HepG2 (cell line): Measurements from ENCODE around the gene SV2B. TPM values are rescaled to one million over a fixed set of nuclear protein-coding genes. Genes with fewer than 3 reads are reported as not detected.

Source experiments
- ARNT ChIP-seq: fragments of 450-650 bp; IDR thresholded peaks from 2 replicates; pipeline ENCODE4 v1.6.1; 2017
- CSRNP1 ChIP-seq: sonication (generic); formaldehyde crosslinking; IDR thresholded peaks from 2 replicates; pipeline ENCODE4 v1.8.1; 2023; ENCODE audit warnings: mild to moderate bottlenecking, missing genetic modification reagents
- DMTF1 ChIP-seq: sonication (generic); formaldehyde crosslinking; IDR thresholded peaks from 2 replicates; pipeline ENCODE4 v1.4.0; 2020; ENCODE audit warnings: mild to moderate bottlenecking, missing genetic modification reagents
- FOXA1 ChIP-seq, 2 experiments: fragments of 450-650 bp in 1 of 2; sonication (generic) in 1 of 2; formaldehyde crosslinking in 1 of 2; IDR thresholded peaks; 2 replicates each; pipeline versions ENCODE4 v1.4.0 to v1.6.1; 2016 to 2020; ENCODE audit warnings: missing genetic modification reagents in 1 of 2
- HNF4A ChIP-seq: sonication (generic); formaldehyde crosslinking; IDR thresholded peaks from 2 replicates; pipeline ENCODE4 v1.4.0; 2020; ENCODE audit warnings: missing genetic modification reagents
- HNF4G ChIP-seq, 2 experiments: sonication (generic) in 1 of 2; formaldehyde crosslinking in 1 of 2; IDR thresholded peaks; 2 replicates each; pipeline versions ENCODE4 v1.4.0 to v1.6.1; 2011 to 2020; ENCODE audit warnings: borderline replicate concordance in 2 of 2, low read depth in 2 of 2, mild to moderate bottlenecking in 2 of 2, low read length in 1 of 2, missing genetic modification reagents in 1 of 2, moderate library complexity in 1 of 2
- HNRNPH1 ChIP-seq: fragments of 200-400 bp; formaldehyde crosslinking; optimal IDR thresholded peaks from 2 replicates; pipeline ENCODE3; 2017; ENCODE audit warnings: mild to moderate bottlenecking, low read depth, low read length
- KLF11 ChIP-seq: IDR thresholded peaks from 2 replicates; pipeline ENCODE4 v1.6.1; 2016; ENCODE audit warnings: missing compliant biosample characterization
- MAFG ChIP-seq: sonication (generic); formaldehyde crosslinking; IDR thresholded peaks from 2 replicates; pipeline ENCODE4 v1.5.1; 2020; ENCODE audit warnings: mild to moderate bottlenecking, missing genetic modification reagents
- MAFK ChIP-seq, 2 experiments: IDR thresholded peaks in 1 of 2; conservative IDR thresholded peaks in 1 of 2; 2 replicates each; pipeline ENCODE4 v1.6.1; 2011; ENCODE audit warnings: improper control_type of control experiment in 2 of 2, low read length in 2 of 2
- MXD3 ChIP-seq: IDR thresholded peaks from 2 replicates; pipeline ENCODE4 v1.6.1; 2016; ENCODE audit warnings: mild to moderate bottlenecking, missing biosample characterization, missing genetic modification reagents
- NFATC3 ChIP-seq: sonication (generic); formaldehyde crosslinking; IDR thresholded peaks from 2 replicates; pipeline ENCODE4 v1.5.1; 2020; ENCODE audit warnings: mild to moderate bottlenecking, missing genetic modification reagents
- NFYB ChIP-seq: sonication (generic); formaldehyde crosslinking; IDR thresholded peaks from 2 replicates; pipeline ENCODE4 v1.4.0; 2020; ENCODE audit warnings: missing genetic modification reagents
- NR2F6 ChIP-seq, 2 experiments: IDR thresholded peaks; 2 replicates each; pipeline ENCODE4 v1.6.1; 2016; ENCODE audit warnings: antibody characterized with exemption in 1 of 2, mild to moderate bottlenecking in 1 of 2
- SIX1 ChIP-seq: sonication (generic); formaldehyde crosslinking; IDR thresholded peaks from 2 replicates; pipeline ENCODE4 v1.4.0; 2020; ENCODE audit warnings: missing genetic modification reagents, borderline replicate concordance
- SPEN ChIP-seq: sonication (generic); formaldehyde crosslinking; IDR thresholded peaks from 2 replicates; pipeline ENCODE4 v1.5.1; 2020; ENCODE audit warnings: low read depth, mild to moderate bottlenecking, missing genetic modification reagents
- TFAP4 ChIP-seq: sonication (generic); IDR thresholded peaks from 2 replicates; pipeline ENCODE4 v1.6.1; 2016; ENCODE audit warnings: low read depth, borderline replicate concordance
- TOPORS ChIP-seq: sonication (generic); formaldehyde crosslinking; IDR thresholded peaks from 2 replicates; pipeline ENCODE4 v1.8.0; 2023; ENCODE audit warnings: mild to moderate bottlenecking, missing genetic modification reagents
- U2AF1 ChIP-seq: fragments of 200-400 bp; formaldehyde crosslinking; optimal IDR thresholded peaks from 2 replicates; pipeline ENCODE3; 2017; ENCODE audit warnings: mild to moderate bottlenecking, low read depth, low read length
- XRCC5 ChIP-seq: fragments of 200-400 bp; formaldehyde crosslinking; optimal IDR thresholded peaks from 2 replicates; pipeline ENCODE3; 2017; ENCODE audit warnings: mild to moderate bottlenecking, low read length
- ZKSCAN1 ChIP-seq: fragments of 150-350 bp; IDR thresholded peaks from 2 replicates; pipeline ENCODE4 v1.6.1; 2014; ENCODE audit warnings: low read length
- ZMYM4 ChIP-seq: sonication (generic); formaldehyde crosslinking; IDR thresholded peaks from 2 replicates; pipeline ENCODE4 v1.8.1; 2023; ENCODE audit warnings: mild to moderate bottlenecking, missing genetic modification reagents
- ZNF101 ChIP-seq: sonication (generic); formaldehyde crosslinking; IDR thresholded peaks from 2 replicates; pipeline ENCODE4 v1.4.0; 2020; ENCODE audit warnings: mild to moderate bottlenecking, low read depth, missing genetic modification reagents, borderline replicate concordance
- ZNF230 ChIP-seq: sonication (generic); formaldehyde crosslinking; IDR thresholded peaks from 2 replicates; pipeline ENCODE4 v1.4.0; 2020; ENCODE audit warnings: mild to moderate bottlenecking, missing genetic modification reagents
- ZNF232 ChIP-seq: sonication (generic); formaldehyde crosslinking; IDR thresholded peaks from 2 replicates; pipeline ENCODE4 v1.4.0; 2020; ENCODE audit warnings: missing genetic modification reagents, borderline replicate concordance
- ZNF549 ChIP-seq: sonication (generic); formaldehyde crosslinking; IDR thresholded peaks from 2 replicates; pipeline ENCODE4 v1.5.0; 2020; ENCODE audit warnings: missing genetic modification reagents
- ZNF672 ChIP-seq: sonication (generic); formaldehyde crosslinking; IDR thresholded peaks from 2 replicates; pipeline ENCODE4 v1.8.1; 2022; ENCODE audit warnings: missing genetic modification reagents
- ZNF746 ChIP-seq: sonication (generic); formaldehyde crosslinking; IDR thresholded peaks from 2 replicates; pipeline ENCODE4 v1.8.0; 2022; ENCODE audit warnings: mild to moderate bottlenecking, missing genetic modification reagents
- ZNF879 ChIP-seq: sonication (generic); formaldehyde crosslinking; IDR thresholded peaks from 2 replicates; pipeline ENCODE4 v1.8.1; 2023; ENCODE audit warnings: missing genetic modification reagents
- polyA plus RNA-seq, 8 experiments: library from polyadenylated mRNA; depleted of rRNA in 3 of 8; stranded (reverse) in 7 of 8; unstranded in 1 of 8; fragments of >200 nt; fragmentation: Illumina TruSeq in 4 of 8; extraction: Trizol in 4 of 8; gene quantifications; 2 replicates each; pipeline versions ENCODE4 v1.2.1 to v1.2.3, GENCODE V29; 2011 to 2016; ENCODE audit warnings: low read depth in 4 of 8, missing spikeins in 1 of 8, mixed read lengths in 1 of 8; ENCODE audit not compliant: insufficient read depth in 1 of 8
- total RNA-seq, 5 experiments: library from RNA; depleted of rRNA; stranded (reverse); fragments of >200 nt; fragmentation: Illumina TruSeq; extraction: Trizol; gene quantifications; 2 replicates each; pipeline ENCODE4 v1.2.3, GENCODE V29; 2016; ENCODE audit warnings: low read depth in 1 of 5

Gene SV2B
- total and polyA plus RNA-seq, 2 of the 13 experiments (the other 11 are each of a cell fraction or from before 2014, with no cell fraction given) = not detected

GRCh38 chr15:91132079-91132478 is 32.0 kb downstream of the SV2B start (continued):
- TF ChIP-seq DMTF1 (no peak), SIX1 (CRISPR knock-in tag) (no peak), SPEN (CRISPR knock-in tag) (no peak), NFATC3 (CRISPR knock-in tag) (no peak), U2AF1 (no peak), HNF4A (CRISPR knock-in tag) (peak; percentile 62), KLF11 (CRISPR knock-in tag) (no peak), FOXA1 (IDR thresholded peaks at IDR 0.05) (no peak), FOXA1 (CRISPR knock-in tag; IDR thresholded peaks at IDR 0.05) (0 out of 2 replicates have a peak, but pooled peaks have one; percentile 53), ZNF746 (no peak), ZMYM4 (CRISPR knock-in tag) (peak; percentile 26; the same call in 1 of the 2 replicates), ZNF101 (CRISPR knock-in tag) (no peak), XRCC5 (no peak), ZKSCAN1 (no peak), HNF4G (IDR thresholded peaks at IDR 0.05; ENCODE audit: borderline replicate concordance, low read depth, low read length) (peak; percentile 50; the same call in 1 of the 2 replicates), HNF4G (CRISPR knock-in tag; IDR thresholded peaks at IDR 0.05; ENCODE audit: borderline replicate concordance, low read depth) (no peak), ZNF230 (CRISPR knock-in tag) (no peak), ZNF879 (no peak), TOPORS (CRISPR knock-in tag) (no peak), ARNT (no peak), ZNF232 (no peak), MXD3 (CRISPR knock-in tag) (no peak), HNRNPH1 (no peak), NFYB (CRISPR knock-in tag) (peak; percentile 67), TFAP4 (peak; percentile 74), MAFK (conservative IDR thresholded peaks at IDR 0.05 in 1 of 2, IDR thresholded peaks at IDR 0.05 in 1 of 2; ENCODE audit: low read length in 2 of 2) (no peak), CSRNP1 (CRISPR knock-in tag) (no peak), MAFG (CRISPR knock-in tag) (no peak), ZNF672 (CRISPR knock-in tag) (no peak), NR2F6 (IDR thresholded peaks at IDR 0.05) (peak; percentile 28; the same call in 1 of the 2 replicates), NR2F6 (CRISPR knock-in tag; IDR thresholded peaks at IDR 0.05) (no peak), ZNF549 (CRISPR knock-in tag) (no peak)
